Measurements from ENCODE around the gene ZNF276.
"Not testable (repeated sequence)": the region's sequence is repeated elsewhere in the genome, so short reads cannot be mapped to it uniquely, and the experiment has no call there.

The ZNF276 gene

GRCh38 chr16:89695875-89696669, 25.3 kb upstream of the ZNF276 start:
- DNase-seq (ENCODE audit: low read depth), result no peak

GRCh38 chr16:89696670-89697128, 24.6 kb upstream of the ZNF276 start:
- DNase-seq (ENCODE audit: low read depth), result no peak

- DNase-seq (ENCODE audit: low read depth), result no peak
Measured at GRCh38 chr16:89697161-89697615, 24.1 kb upstream of the ZNF276 start.

GRCh38 chr16:89697616-89698331, 23.6 kb upstream of the ZNF276 start:
- DNase-seq (ENCODE audit: low read depth), result no peak

- DNase-seq (ENCODE audit: low read depth), result not testable (repeated sequence)
Measured at GRCh38 chr16:89698717-89699116, 22.6 kb upstream of the ZNF276 start.

GRCh38 chr16:89699629-89700099, 21.7 kb upstream of the ZNF276 start:
- not testable (repeated sequence) for DNase-seq (ENCODE audit: low read depth)

- DNase-seq (ENCODE audit: low read depth), result peak; percentile 97
Measured at GRCh38 chr16:89700100-89700648, 21.2 kb upstream of the ZNF276 start.

GRCh38 chr16:89700649-89701424, 20.5 kb upstream of the ZNF276 start:
- DNase-seq (ENCODE audit: low read depth), result peak; percentile 51

GRCh38 chr16:89701425-89702406, 19.6 kb upstream of the ZNF276 start, which contains the start of gene SPATA2L:
SPATA2L (minus strand) TSS chr16:89701705; CDS start chr16:89701232, 473 bp downstream.
- peak; percentile 84 for DNase-seq (ENCODE audit: low read depth)

- no peak for DNase-seq (ENCODE audit: low read depth)
Measured at GRCh38 chr16:89704281-89704680, 17.1 kb upstream of the ZNF276 start.

- no peak for DNase-seq (ENCODE audit: low read depth)
Measured at GRCh38 chr16:89705006-89705405, 16.3 kb upstream of the ZNF276 start.

GRCh38 chr16:89706518-89707260, 14.6 kb upstream of the ZNF276 start:
- no peak for DNase-seq (ENCODE audit: low read depth)

GRCh38 chr16:89707695-89708094, 13.6 kb upstream of the ZNF276 start:
- DNase-seq (ENCODE audit: low read depth), result no peak

- DNase-seq (ENCODE audit: low read depth), result no peak
Measured at GRCh38 chr16:89708481-89708931, 12.8 kb upstream of the ZNF276 start.

GRCh38 chr16:89709166-89709565, 12.2 kb upstream of the ZNF276 start:
- no peak for DNase-seq (ENCODE audit: low read depth)

- no peak for DNase-seq (ENCODE audit: low read depth)
Measured at GRCh38 chr16:89709716-89710432, 11.5 kb upstream of the ZNF276 start.

- no peak for DNase-seq (ENCODE audit: low read depth)
Measured at GRCh38 chr16:89710709-89711564, 10.4 kb upstream of the ZNF276 start.

All from iris pigment epithelial cell (primary cell).